ENCODE measurements around the gene PUDP. TPM values are rescaled to one million over a fixed set of nuclear protein-coding genes. Genes with fewer than 3 reads are reported as not detected.
"Not testable (repeated sequence)": the region's sequence is repeated elsewhere in the genome, so short reads cannot be mapped to it uniquely, and the experiment has no call there.

The PUDP gene
- total RNA-seq, 2 donors from 2014 or later, result 15.8 to 41.9 TPM

DNA sequence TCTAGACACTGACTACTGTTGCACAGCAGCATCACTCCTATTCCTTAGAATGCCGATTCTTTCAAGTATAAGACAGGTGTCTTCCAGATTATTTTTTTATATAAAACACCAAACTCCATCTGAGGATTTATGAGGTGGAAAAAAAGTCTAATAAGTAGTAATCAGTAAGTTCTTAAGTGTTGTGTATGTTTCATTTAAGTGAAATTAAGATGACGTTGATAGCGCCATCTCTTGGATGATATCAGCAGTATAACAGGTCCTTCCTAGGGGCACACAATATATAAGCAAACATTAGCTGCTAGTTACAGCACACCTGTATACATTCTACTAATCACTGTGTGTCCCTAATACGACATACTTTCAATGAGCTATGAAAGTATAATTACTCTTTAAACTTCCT is 100.0 kb downstream of the PUDP start:
- no peak for DNase-seq
- no peak overlapping the region for H3K27ac ChIP-seq
- no peaks in the 10 kb centered on the region for H3K36me3 ChIP-seq (replicated peaks in 1 of 2; ENCODE audit: insufficient read depth in 1 of 2, low read depth in 2 of 2)
- H3K27me3 ChIP-seq, result no peaks in the 10 kb centered on the region
- H3K4me1 ChIP-seq, result no peaks in the 10 kb centered on the region
- TF ChIP-seq, protein P1, sequence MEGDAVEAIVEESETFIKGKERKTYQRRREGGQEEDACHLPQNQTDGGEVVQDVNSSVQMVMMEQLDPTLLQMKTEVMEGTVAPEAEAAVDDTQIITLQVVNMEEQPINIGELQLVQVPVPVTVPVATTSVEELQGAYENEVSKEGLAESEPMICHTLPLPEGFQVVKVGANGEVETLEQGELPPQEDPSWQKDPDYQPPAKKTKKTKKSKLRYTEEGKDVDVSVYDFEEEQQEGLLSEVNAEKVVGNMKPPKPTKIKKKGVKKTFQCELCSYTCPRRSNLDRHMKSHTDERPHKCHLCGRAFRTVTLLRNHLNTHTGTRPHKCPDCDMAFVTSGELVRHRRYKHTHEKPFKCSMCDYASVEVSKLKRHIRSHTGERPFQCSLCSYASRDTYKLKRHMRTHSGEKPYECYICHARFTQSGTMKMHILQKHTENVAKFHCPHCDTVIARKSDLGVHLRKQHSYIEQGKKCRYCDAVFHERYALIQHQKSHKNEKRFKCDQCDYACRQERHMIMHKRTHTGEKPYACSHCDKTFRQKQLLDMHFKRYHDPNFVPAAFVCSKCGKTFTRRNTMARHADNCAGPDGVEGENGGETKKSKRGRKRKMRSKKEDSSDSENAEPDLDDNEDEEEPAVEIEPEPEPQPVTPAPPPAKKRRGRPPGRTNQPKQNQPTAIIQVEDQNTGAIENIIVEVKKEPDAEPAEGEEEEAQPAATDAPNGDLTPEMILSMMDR (IDR thresholded peaks at IDR 0.05), result no peak
- TF ChIP-seq POLR2A (IDR thresholded peaks at IDR 0.05), result no peak
- intact Hi-C loops (cut with DNase I), result no loop called here
- no peaks in the 10 kb centered on the region for H3K9me3 ChIP-seq
- H3K4me3 ChIP-seq, result no peak overlapping the region
- no peak for ATAC-seq
- WGBS, 2 donors, result 83 to 88% methylated on average over 4 of the region's 4 CpGs

DNA sequence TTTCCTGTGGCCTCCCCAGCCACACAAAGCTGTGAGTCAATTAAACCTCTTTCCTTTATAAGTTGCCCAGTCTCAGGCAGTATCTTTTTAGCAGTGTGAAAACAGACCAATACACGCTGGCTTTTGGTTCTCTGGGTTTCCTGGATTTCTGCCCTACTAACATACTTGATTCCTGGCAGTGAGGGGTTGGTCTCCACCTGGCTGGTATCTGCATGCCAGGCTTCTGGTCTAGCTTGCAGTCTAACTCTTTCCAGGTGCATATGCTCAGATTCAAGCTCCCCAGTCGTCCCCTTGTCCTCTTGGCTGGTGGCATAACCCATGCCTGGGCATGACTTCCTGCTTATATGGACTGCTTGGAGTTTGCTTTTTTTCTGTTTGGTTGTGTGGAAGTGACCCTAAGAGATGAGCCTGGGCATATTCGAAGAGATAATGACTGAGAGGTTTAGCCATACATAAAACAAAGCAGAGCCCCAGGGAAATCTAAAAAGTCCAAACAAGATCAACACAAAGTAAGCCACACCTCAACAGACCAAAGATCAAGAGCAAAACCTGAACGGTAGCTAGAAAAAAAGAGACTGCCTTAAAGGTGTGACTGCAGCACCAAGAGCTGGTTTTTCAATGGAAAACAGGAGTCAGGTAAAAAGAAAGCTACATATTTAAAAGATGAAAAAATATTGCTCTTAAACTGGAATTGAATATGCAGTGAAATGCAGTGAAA is 102.6 kb downstream of the PUDP start:
- Histone ChIP-seq H3K4me3 (no peak overlapping the region), H3K36me3 (replicated peaks in 1 of 2; ENCODE audit: insufficient read depth in 1 of 2, low read depth in 2 of 2) (no peaks in the 10 kb centered on the region), H3K4me1 (no peaks in the 10 kb centered on the region), H3K27me3 (no peaks in the 10 kb centered on the region), H3K9me3 (no peaks in the 10 kb centered on the region), H3K27ac (no peak overlapping the region)
- 78 to 91% methylated on average over 4 of the region's 4 CpGs for WGBS, 2 donors
- DNase-seq (no peak), ATAC-seq (no peak)
- intact Hi-C loops (cut with DNase I), result no loop called here
- TF ChIP-seq, protein P1 (IDR thresholded peaks at IDR 0.05), result no peak
- no peak for TF ChIP-seq POLR2A (IDR thresholded peaks at IDR 0.05)

DNA sequence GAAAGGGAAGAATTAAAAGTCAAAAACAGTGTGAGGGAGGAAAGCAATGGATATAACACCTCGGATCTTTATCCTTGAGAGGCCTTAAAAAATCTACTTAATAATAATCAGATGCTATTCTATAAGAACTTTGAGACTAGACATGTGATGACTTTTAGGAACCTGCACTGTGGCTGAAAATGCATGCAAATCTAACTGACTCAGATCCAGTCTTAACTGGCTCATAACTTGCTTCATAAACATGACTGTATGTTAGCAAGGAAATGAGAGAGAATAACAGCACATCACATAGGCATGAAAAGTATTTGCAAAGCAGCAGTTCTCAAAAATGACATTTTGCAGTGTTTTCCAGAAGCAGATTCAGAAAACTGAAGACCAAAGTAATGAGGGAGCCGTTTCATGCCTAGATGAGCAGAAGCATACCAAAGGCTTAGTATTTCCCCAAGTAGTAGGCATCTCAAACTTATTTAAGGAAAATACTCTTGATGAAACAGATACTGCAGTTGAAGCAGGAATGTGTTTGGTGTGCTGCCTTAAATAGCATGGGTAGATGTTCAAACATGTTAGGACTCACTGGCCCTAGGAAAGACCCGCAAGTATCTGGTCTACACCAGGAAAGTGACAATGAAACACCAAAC is 104.0 kb downstream of the PUDP start:
- H3K27ac ChIP-seq; DNase-seq; H3K4me3 ChIP-seq; intact Hi-C loops (cut with DNase I); H3K36me3 ChIP-seq (replicated peaks in 1 of 2; ENCODE audit: insufficient read depth in 1 of 2, low read depth in 2 of 2); H3K4me1 ChIP-seq; H3K9me3 ChIP-seq; ATAC-seq; H3K27me3 ChIP-seq: not testable (repeated sequence)
- WGBS, 2 donors, result 79 to 95% methylated on average over 3 of the region's 3 CpGs

DNA sequence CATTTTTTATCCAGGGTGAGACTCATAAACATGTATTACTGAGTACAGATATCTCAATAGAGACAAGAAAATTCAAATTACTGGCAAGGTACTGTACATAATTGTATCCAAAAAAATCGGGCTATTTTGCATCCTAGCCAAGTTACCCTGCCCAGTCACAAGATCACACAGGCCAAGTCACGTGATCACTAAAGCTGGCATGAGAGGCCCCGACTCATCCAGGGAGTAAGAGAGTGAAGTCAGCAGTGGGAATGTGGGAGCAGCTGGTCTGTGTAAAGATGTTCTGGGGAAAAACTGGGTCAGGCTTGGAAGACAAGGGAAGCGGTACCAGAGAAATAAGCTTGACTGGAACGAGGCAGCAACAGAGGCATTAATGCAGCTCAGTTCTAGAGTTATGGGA is 119.7 kb downstream of the PUDP start:
- no peak overlapping the region for H3K4me3 ChIP-seq
- intact Hi-C loops (cut with DNase I), result no loop called here
- no peak for ATAC-seq
- no peaks in the 10 kb centered on the region for H3K36me3 ChIP-seq (replicated peaks in 1 of 2; ENCODE audit: insufficient read depth in 1 of 2, low read depth in 2 of 2)
- TF ChIP-seq POLR2A (IDR thresholded peaks at IDR 0.05), result no peak
- TF ChIP-seq, protein P1 (IDR thresholded peaks at IDR 0.05), result no peak
- H3K27ac ChIP-seq, result no peak overlapping the region
- no peak for DNase-seq
- no peaks in the 10 kb centered on the region for H3K4me1 ChIP-seq
- no peaks in the 10 kb centered on the region for H3K9me3 ChIP-seq
- H3K27me3 ChIP-seq, result no peaks in the 10 kb centered on the region
- WGBS, 2 donors, result 52 to 56% methylated on average over 5 of the region's 5 CpGs

- H3K27me3 ChIP-seq, result no peaks in the 10 kb centered on the region
- no peaks in the 10 kb centered on the region for H3K4me1 ChIP-seq
- intact Hi-C loops (cut with DNase I), result no loop called here
- 35 to 36% methylated on average over 5 to 8 of the region's 8 CpGs for WGBS, 2 donors
- ATAC-seq, result no peak
- H3K36me3 ChIP-seq (replicated peaks in 1 of 2; ENCODE audit: insufficient read depth in 1 of 2, low read depth in 2 of 2), result no peaks in the 10 kb centered on the region
- no peak overlapping the region for H3K27ac ChIP-seq
- H3K9me3 ChIP-seq, result no peaks in the 10 kb centered on the region
- peak; percentile 29 to 82 (median 54) for DNase-seq
- H3K4me3 ChIP-seq, result no peak overlapping the region
- no peak for TF ChIP-seq POLR2A (IDR thresholded peaks at IDR 0.05)
- TF ChIP-seq, protein P1 (IDR thresholded peaks at IDR 0.05), result no peak
Observed at GRCh38 chrX:7027071-7027470, 120.9 kb downstream of the PUDP start.

- H3K27me3 ChIP-seq; H3K4me1 ChIP-seq; H3K27ac ChIP-seq; H3K4me3 ChIP-seq; ATAC-seq; DNase-seq; intact Hi-C loops (cut with DNase I); H3K36me3 ChIP-seq (replicated peaks in 1 of 2; ENCODE audit: insufficient read depth in 1 of 2, low read depth in 2 of 2); H3K9me3 ChIP-seq: not testable (repeated sequence)
- 90 to 100% methylated on average over 1 to 5 of the region's 5 CpGs for WGBS, 2 donors
Observed at GRCh38 chrX:7026365-7026764, 121.6 kb downstream of the PUDP start.

All from body of pancreas (tissue), 4 donors.